ENCODE results near the gene CFAP157.

- no peak for TF ChIP-seq CTCF (IDR thresholded peaks at IDR 0.05)
- no peak for TF ChIP-seq MXI1 (IDR thresholded peaks at IDR 0.05; ENCODE audit: low read depth, low read length)
- TF ChIP-seq GABPA (IDR thresholded peaks at IDR 0.05; ENCODE audit: low read depth): no peak
- no peak for TF ChIP-seq MEF2A (IDR thresholded peaks at IDR 0.05; ENCODE audit: borderline replicate concordance, low read depth)
Observed at GRCh38 chr9:127712867-127713266, 6.1 kb downstream of the CFAP157 start.
